Left ventricle myocardium superior (tissue), 1 donor: Measurements from ENCODE around the gene OBSCN. TPM values are rescaled to one million over a fixed set of nuclear protein-coding genes. Genes with fewer than 3 reads are reported as not detected.
A peak's percentile ranks its signal among the peaks of the same experiment; 100 is the strongest.
"Not testable (repeated sequence)": the region's sequence is repeated elsewhere in the genome, so short reads cannot be mapped to it uniquely, and the experiment has no call there.

ENCODE experiments used
- ATAC-seq: fragments of 200-7000 bp; cut with Tn5 transposase; one replicate; pipeline ENCODE4 v1.9.1; 2020; ENCODE audit warnings: mild to moderate bottlenecking, moderate library complexity
- DNase-seq: peaks from one replicate; pipeline ENCODE4 v3.0.0-alpha.2; 2020
- intact Hi-C: fragments of 100-400 bp; cut with micrococcal nuclease; formaldehyde crosslinking; loops from one replicate; pipeline ENCODE4 v1.11.0; 2022
- total RNA-seq: library from RNA; stranded (reverse); fragmentation: NEBNext Ultra II Directional; extraction: Animal tissue kit (Norgen Biotek cat#: 25700); gene quantifications from one replicate; pipeline ENCODE4 v1.2.1, GENCODE V29; 2021
- donor health status: DM: no; HTN: yes; CAD: no; lungs with severe emphysema.

OBSCN gene
- total RNA-seq, 1 donor from 2014 or later, result 316 TPM

DNA sequence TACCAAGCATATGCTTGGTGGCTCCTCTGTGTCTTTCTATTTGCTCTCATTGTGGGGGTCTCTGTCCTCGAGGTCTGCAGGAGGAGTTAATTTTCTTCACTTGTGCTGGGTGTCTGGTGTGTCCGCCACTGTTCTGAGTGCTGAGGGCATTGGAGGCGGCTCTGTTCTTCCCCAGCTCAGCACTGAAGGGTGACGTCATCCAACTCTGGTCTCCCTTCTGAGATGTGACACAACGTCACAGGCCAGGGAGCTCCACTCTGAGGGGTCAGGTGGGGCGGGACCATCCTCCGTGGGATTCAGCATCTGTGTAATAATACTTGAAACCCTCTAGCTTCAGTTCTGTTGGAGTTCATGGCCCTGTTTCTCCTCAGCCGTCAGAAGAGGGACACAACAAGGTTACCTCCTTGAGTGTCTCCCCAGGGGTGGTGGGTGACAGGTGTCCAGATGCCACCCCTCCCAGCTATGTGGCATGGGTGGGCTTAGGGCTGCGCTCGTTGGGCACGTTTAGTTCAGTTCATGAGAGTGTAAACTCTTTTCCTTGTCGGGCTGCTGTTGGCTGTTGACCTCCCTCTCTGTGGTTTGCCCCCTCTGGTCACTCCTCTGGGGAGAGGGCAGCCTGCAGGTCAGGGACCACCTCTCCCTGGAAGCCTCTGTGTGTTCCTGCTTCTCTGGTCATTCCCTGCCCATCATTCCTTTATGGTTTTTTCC, 39.1 kb upstream of the OBSCN start:
- DNase-seq (no peak), ATAC-seq (no peak)
- intact Hi-C loops, result no loop called here

DNA sequence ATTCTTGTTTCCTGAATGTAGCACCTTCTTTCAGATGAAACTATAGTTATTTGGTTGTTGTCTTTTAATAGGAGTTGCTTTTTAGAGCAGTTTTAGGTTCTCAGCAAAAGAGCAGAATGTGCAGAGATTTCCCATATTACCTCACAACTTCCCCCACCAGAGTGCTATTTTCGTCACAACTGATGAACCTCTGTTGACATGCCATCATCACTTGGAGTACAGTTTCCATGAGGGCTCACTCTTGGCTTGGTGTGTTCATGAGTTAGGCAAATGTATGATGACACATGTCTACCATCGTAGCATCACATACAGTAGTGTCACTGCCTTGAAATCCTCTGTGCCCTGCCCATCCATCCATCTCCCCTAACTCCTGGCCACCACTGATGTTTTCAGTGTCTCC, 38.5 kb upstream of the OBSCN start:
- DNase-seq, result no peak
- no peak for ATAC-seq
- intact Hi-C loops, result no loop called here

DNA sequence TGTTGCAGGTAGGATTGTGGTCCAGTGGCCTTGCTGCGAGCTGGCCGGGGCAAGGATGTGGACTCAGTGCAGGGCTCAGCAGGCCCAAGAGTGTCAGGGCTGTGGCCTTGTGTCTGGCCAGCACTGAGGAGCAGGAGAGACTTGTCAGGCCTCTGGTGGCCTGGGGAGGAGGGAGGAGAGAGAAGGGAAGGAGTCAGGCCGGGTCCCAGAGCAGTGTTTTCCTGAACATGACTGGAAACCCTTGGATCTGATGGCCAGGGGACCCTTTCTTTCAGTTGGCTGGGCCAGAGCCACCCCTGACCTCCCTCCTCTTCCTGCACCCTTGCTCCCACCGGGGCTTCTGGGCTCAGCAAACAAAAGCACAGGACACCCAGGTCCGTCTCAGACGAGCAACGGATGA, 37.2 kb upstream of the OBSCN start:
- DNase-seq, result no peak
- no peak for ATAC-seq
- intact Hi-C loops, result no loop called here

DNA sequence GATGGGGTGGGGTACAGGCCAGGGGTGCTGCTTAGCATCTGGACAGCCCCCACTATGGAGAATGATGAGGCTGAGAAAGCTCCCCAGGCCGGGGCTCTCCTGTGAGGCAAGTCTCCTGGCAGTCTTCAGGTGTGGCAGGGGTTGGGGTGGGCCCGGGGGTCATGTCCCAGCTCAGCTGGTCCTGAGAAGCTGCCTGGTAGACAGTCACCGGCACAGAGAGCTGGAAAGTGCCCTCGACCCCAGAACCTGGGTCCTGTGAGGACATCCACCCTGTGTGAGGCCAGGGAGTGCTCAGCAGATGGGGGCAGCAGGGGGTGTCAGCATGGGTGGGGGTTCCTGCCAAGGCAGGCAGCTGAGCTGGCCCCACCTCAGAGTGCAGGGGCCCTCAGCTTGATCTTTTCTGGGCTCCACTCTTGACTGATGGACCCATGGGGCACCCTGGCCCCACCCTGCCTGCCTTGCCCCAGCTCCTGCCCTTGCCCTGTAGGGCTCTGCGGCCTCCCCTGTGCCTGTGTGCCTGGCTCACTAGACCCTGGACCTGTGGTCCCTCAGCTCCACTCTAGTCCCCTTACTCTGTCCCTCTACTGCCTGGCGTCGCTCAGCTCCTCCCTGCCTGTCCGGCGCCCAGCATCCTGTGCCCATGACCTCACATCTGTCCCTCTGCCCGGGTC, 36.5 kb upstream of the OBSCN start:
- intact Hi-C loops, result no loop called here
- ATAC-seq, result no peak
- DNase-seq, result no peak

DNA sequence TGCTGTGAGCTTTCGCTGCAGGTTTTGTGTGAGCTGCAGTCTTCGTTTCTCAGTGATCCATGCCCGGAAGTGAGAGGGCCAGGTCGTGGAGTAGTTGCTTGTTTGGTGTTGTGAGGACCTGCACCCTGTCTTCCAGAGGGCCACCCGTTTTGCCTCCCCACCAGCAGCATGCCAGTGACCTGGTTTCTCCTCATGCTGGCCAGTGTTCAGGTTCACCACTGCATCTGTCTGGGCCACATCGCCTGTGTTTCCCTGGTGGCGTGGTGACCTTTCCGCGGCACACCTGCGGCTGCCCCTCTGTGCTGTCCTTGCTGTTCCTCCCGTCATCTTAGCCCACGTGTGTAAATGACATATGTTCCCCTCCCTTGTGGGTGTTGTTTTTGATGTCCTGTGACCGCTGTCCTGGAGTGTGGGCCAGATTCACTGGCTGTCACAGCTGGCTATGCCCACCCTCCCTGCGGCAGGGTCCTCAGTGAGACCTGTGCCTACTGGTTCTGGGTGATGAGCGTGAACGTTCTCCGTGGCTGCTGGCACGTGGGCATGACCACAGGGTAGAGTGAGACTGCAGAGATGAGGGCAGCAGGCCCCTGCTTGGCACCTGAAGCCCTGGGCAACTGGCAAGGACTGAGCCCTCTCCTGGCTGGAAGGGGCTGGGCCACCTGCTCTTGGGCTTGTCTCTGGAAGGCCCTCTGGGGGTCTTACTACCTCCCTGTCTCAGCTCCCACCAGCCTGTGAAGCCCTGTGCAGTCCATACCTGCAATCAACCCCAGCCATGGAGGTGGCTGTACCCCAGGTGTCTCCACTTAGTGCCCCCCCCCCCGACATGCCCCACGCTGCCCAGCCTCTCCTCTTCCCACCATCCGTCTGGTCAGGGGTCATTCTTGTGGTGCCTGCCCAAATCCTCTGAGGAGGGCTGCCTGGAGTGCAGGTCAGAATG, 35.0 kb upstream of the OBSCN start:
- DNase-seq (no peak), ATAC-seq (no peak)
- intact Hi-C loops, result no loop called here

DNA sequence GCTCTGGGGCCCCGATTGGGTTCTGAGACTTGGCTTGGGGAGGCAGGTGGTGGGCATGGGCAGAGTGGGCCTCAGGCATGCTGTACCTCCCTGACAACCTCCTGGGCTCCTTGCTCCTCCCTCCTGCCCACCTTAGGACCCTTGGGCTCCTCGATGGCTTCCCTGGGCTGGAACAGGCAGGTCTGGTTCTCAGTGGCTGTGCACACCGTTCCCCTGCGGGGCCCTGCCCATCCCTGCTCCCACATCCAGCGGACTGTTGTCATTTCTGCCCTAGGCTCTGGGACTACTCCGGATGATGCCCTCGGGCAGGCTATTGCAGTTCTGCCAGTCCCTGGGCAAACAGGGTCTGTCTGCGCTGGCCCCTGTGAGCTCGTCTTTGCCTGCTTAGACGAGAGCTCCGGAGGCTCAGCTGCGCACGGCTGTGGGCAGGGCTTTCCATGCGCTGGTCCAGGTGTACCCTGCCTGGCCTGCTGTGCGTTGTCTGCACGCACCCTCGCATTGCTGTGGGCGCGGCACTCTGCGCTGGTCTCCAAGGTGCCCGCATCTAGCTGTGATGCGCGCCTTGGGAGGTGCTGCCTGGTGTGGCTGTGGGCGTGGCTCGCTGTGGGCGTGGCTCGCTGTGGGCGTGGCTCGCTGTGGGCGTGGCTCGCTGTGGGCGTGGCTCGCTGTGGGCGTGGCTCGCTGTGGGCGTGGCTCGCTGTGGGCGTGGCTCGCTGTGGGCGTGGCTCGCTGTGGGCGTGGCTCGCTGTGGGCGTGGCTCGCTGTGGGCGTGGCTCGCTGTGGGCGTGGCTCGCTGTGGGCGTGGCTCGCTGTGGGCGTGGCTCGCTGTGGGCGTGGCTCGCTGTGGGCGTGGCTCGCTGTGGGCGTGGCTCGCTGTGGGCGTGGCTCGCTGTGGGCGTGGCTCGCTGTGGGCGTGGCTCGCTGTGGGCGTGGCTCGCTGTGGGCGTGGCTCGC, 34.0 kb upstream of the OBSCN start:
- ATAC-seq, intact Hi-C loops, DNase-seq: not testable (repeated sequence)

DNA sequence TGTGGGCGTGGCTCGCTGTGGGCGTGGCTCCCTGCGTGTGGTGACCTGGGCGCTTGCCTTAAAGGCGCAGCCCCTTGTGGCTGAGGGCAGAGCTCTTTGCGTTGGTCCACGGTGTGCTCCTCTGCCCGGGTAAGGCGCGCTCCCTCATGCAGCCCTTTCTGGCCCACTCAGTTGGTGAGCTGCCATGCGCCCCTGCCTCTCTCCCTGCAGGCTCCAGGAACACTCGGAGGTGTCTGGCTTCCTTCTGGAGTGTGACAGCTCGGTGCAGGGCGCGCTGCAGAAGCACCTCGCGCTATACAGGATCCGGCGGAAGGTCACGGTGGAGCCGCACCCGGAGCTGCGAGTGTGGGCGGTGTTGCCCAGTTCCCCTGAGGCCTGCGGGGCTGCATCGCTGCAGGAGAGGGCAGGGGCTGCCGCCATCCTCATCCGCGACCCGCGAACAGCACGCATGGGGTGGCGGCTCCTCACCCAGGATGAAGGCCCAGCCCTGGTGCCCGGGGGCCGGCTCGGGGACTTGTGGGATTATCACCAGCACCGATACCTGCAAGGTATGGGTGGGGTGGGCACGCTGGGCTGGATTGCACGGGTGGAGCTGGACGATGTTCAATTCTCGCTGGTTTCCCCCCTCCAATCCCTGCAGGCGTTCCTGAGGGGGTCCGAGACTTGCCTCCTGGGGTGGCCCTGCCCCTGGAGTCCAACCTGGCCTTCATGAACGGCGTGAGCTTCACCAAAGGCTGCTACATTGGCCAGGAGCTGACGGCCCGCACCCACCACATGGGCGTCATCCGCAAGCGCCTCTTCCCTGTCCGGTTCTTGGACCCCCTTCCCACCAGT, 33.1 kb upstream of the OBSCN start:
- intact Hi-C loops, result no loop called here

DNA sequence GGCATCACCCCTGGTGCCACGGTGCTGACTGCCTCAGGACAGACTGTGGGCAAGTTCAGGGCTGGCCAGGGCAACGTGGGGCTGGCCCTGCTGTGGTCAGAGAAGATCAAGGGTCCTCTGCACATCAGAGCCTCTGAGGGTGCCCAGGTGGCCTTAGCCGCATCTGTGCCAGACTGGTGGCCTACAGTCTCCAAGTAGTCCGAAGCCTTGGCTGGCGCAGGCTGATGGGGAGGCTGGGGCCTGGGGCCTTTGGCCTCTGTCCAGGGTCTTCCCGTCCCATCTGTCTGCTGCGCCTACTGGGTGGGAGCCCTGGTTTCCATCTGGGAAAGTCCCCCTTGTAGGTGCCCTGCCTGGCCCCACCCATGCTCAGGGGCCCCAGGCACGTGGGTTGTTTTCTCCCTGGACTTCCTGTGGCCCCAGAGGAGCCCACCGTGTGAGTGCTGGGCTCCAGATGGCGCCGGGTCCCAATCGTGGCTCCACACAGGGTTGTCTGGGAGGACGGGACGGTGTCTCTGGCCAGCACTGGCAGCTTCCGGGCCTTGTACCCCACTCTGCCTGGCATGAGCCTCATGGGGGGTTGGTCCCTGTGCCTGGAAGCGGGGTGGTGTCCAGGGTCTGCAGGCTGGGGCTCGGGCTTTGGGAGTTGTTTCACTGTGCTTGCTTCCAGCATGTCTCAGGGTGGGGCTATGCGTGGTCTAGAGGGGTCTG, 32.4 kb upstream of the OBSCN start:
- no peak for DNase-seq

More for the DNA sequence above, 33.1 kb upstream of the OBSCN start:
- DNase-seq, result no peak
- ATAC-seq, result peak; percentile 13

DNA sequence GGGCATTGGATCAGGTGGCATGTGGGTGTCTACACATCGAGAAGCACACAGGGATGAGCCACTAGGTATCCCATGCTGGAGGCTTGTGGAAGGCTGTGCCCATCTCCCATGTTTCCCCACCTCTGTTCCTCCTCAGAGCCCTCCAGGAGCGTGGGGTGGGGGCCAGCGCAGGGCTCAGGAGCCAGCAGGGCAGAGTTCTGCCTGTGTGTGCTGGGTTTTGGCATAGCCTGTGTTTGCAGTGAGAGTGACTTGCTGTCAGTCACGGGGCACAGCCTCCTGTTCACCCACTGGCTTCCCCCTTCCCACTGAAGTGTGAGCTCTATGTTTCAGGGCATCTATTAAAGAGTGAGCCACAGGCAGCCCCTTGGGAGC, 31.8 kb upstream of the OBSCN start:
- intact Hi-C loops, result no loop called here
- no peak for DNase-seq
- peak; percentile 61 for ATAC-seq

More for the DNA sequence above, 32.4 kb upstream of the OBSCN start:
- intact Hi-C loops, result no loop called here
- no peak for ATAC-seq

DNA sequence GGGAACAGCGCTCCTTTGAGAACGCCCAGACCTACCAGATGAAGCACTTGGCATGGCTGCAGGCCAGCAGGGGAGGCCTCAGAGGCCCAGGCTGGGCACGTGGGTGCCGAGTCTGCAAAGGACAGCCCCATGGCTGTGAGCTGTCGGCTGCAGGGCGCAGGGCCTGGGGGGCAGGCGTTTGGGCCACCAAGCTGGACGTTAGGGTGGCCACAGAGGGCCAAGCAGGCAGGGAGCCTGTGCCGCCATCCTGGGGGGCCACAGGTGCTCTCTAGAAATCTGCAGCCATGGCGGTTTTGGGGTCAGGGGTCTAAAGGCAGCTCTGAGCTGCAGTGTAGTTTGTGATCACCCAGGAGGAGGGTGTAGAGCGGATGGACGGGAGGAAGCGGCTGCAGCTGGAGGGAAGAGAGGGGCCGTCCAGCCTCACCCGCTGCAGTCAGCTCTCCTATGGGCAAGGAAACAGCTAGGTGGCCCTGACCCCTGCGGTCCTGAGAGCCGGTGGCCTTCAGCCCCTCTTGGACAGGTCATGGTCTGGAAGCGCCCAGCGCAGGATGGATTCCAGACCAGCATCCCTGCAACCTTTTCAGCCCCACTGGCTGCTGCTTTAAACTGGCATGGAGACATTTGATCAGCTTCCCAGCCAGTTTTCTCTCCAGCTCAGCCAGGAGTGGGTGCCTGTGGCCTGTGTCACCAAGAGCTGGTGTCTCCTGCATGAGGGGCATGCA, 31.2 kb upstream of the OBSCN start:
- intact Hi-C loops, result no loop called here
- DNase-seq (peak; percentile 80), ATAC-seq (peak; percentile 84)

DNA sequence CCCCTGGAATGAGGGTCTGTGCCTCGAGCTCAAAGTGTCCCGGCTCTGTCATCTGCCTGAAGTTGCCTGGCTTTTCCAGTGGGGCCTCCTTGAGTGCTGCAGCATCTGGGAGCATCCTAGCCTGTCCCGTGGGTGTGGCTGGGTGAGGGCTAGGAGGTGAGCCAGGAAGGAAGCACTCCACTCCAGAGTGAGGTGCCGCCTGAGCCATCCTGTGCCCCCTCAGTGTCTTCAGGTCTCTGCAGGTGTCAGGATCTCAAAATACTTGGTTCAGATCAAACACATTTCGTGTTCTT, 30.7 kb upstream of the OBSCN start:
- DNase-seq (no peak), ATAC-seq (no peak)
- intact Hi-C loops, result no loop called here

DNA sequence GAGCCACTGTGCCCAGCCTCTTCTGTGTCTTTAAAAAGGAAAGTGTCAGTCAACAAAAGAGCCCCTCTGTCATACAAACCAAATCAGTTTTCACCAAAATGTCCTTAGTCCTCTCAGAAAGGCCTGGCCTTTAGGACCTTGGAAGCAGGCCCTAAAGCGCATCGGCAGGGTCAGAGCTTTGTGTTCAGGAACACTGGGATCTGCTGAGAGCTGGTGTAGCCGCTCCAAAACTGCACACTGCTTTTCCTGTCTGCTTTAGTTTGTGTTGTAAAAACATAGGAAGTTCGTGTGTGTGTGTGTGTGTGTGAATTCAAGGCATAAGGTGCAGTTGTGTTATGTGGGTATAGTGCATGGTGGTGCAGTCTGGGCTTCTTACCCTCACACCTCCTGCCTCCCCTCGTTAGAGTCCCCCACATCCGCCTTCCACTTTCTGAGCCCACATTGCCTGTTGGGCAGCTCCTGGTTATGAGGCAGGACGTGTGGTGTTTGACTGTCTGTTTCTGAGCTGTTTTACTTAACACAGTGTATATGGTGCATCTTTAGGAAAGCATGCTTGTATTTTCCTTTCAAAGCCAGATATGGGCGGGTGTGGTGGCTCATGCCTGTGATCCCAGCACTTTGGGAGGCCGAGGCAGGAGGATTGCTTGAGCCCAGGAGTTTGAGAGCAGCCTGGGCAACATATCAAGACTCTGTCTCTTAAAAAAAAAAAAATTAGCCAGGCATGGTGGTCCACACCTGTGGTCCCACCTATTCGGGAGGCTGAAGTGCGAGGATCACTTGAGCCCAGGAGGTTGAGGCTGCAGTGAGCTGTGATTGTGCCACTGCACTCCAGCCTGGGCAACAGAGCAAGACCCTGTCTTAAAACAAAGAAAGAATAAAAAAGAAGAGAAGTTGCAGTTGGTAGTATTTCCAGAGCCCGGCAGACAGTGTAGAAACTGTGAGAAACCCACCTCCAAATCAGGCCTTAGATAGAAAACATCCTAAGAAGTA, 29.8 kb upstream of the OBSCN start:
- intact Hi-C loops, result no loop called here
- ATAC-seq (no peak), DNase-seq (no peak)

DNA sequence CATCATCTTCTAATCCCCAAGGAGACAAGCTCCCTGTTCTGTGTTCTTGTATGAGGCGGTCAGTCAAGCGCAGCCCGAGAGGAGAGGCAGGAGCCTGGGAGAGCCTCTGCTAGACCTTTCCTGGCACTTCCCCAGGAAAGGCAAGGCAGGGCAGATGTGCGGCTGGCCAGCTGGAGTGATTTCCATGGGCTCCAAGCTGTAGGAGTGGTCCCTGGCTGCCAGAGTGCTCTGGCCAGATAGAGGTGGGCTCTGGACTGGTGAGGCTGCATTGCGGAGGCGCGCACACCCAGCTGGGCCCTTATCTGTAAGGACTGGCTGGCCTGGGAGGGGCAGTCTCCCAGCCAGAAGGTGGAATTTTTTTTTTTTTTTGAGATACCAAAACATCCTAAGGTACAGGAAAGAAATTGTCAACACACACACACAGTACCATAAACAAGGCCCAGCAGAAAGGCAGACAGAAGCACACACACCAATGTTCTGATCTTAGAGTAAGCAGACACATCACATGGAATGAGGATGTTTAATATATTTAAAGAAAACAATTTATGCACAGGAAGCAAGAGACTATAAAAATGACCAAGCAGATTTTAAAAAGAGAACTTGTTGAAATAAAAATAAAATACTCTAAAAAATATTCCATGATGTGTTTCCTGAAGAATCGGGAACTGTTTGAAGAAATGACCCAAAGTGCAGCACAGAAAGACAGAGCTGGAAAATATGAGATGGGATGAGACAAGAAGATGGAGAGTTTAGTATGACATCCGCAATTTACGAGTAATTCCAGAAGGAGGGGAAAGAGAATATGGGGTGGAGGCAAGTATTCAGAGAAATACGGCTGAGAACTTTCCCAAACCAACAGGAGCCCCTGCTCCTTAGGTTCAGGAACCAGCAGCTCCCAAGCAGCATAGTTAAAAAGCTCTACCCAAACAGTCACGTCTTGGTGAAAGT, 28.8 kb upstream of the OBSCN start:
- ATAC-seq, result no peak
- no peak for DNase-seq
- intact Hi-C loops, result no loop called here

DNA sequence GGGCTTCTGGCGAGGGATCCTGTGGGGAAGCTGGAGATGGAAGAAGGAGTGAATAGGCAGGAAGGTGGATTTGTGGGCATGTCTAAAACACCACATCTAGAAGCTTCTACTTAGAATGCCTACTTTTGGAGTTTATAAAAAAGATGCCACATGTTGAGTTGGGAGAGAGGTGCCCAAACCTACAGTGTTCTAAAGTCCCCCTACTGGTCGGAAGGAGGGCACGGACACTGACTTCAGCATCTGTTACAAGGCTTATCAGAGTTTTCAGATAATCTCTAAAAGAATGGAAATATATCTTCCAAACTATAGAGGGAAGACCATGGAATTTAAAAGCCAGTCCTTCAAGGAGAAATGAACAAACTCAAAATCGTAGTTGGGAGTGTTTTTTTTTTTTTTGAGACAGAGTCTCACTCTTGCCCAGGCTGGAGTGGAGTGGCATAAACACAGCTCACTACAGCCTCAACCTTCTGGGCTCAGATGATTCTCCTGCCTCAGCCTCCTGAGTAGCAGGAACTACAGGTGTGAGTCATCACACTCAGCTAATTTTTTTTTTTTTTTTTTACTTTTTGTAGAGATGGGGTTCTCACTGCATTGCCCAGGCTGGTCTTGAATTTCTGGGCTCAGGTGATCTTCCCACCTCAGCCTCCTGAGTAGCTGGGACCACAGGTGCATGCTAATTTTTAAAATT, 27.4 kb upstream of the OBSCN start:
- ATAC-seq, result no peak
- intact Hi-C loops, result no loop called here
- DNase-seq, result no peak
